GM12865 (cell line): ENCODE data around the gene BORA.

Source experiments
- DNase-seq: peaks from one replicate; pipeline ENCODE4 v3.0.0; 2010; ENCODE audit warnings: low read depth
- H3K4me3 ChIP-seq: 2 replicates; pipeline ENCODE4 v1.5.1; 2011; ENCODE audit warnings: mild to moderate bottlenecking, low read depth, low read length, control low read depth
- TF ChIP-seq, protein P1 (sequence below): IDR thresholded peaks from 2 replicates; pipeline ENCODE4 v1.5.1; 2011; ENCODE audit warnings: low read length, control low read depth, low read depth, inconsistent platforms; ENCODE audit not compliant: insufficient read depth; ENCODE audit errors: missing control alignments

Gene BORA

DNA sequence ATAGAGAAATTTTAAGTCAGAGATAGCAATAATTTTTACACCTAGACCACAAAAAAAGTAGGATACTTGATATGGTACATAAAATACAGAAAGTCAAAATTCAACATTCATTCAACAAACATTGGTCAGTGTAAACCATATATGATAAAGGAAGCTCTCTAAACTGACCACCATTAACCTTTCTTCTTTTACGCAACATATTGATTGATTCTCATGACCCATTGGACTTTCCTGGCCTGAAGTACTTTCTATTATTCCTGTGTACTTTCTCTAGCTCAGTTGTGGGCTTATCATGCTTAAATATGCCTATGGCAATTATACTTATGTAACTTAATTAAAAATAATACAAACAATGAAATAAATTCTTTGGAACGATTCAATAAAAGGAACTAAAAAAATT lies 64.9 kb downstream of the BORA start:
- H3K4me3 ChIP-seq: no peak overlapping the region
- TF ChIP-seq, protein P1, sequence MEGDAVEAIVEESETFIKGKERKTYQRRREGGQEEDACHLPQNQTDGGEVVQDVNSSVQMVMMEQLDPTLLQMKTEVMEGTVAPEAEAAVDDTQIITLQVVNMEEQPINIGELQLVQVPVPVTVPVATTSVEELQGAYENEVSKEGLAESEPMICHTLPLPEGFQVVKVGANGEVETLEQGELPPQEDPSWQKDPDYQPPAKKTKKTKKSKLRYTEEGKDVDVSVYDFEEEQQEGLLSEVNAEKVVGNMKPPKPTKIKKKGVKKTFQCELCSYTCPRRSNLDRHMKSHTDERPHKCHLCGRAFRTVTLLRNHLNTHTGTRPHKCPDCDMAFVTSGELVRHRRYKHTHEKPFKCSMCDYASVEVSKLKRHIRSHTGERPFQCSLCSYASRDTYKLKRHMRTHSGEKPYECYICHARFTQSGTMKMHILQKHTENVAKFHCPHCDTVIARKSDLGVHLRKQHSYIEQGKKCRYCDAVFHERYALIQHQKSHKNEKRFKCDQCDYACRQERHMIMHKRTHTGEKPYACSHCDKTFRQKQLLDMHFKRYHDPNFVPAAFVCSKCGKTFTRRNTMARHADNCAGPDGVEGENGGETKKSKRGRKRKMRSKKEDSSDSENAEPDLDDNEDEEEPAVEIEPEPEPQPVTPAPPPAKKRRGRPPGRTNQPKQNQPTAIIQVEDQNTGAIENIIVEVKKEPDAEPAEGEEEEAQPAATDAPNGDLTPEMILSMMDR: no peak
- DNase-seq: no peak

GRCh38 chr13:72798817-72799216 lies 71.1 kb downstream of the BORA start:
- no peak overlapping the region for H3K4me3 ChIP-seq
- no peak for DNase-seq
- TF ChIP-seq, protein P1: no peak

GRCh38 chr13:72804301-72804700 lies 76.6 kb downstream of the BORA start:
- DNase-seq: no peak
- H3K4me3 ChIP-seq: no peak overlapping the region
- TF ChIP-seq, protein P1: no peak
